DND-41 (cell line): ENCODE results near the gene MYBBP1A.

ENCODE experiments used
- CTCF ChIP-seq: IDR thresholded peaks from 2 replicates; pipeline ENCODE4 v1.5.1; 2012; ENCODE audit warnings: borderline replicate concordance, low read length, moderate library complexity, mild to moderate bottlenecking; ENCODE audit not compliant: poor library complexity, severe bottlenecking; ENCODE audit errors: extremely low read depth
- EZH2 ChIP-seq: IDR thresholded peaks from 3 replicates; pipeline ENCODE4 v1.6.1; 2012; ENCODE audit warnings: borderline replicate concordance, low read depth, mild to moderate bottlenecking, moderate library complexity, low read length, inconsistent platforms; ENCODE audit not compliant: severe bottlenecking

GRCh38 chr17:4548061-4548461 is 7.1 kb downstream of the MYBBP1A start:
- TF ChIP-seq CTCF: no peak
- no peak for TF ChIP-seq EZH2
